Stimulated activated CD8-positive, alpha-beta memory T cell treated with anti-CD3 and anti-CD28 coated beads, Interleukin-12 subunit alpha, Interleukin-12 subunit beta, amount 100 ng/mL, for 24 hours (primary cell): ENCODE results near the gene NSF.

Experiments used
- DNase-seq: peaks from one replicate; pipeline ENCODE4 v3.0.0-alpha.2; 2020; ENCODE audit errors: extremely low read depth

NSF gene

GRCh38 chr17:46796956-46797530 is 206.6 kb downstream of the NSF start:
- no peak for DNase-seq

GRCh38 chr17:46800573-46800972 is 210.1 kb downstream of the NSF start:
- no peak for DNase-seq

DNA sequence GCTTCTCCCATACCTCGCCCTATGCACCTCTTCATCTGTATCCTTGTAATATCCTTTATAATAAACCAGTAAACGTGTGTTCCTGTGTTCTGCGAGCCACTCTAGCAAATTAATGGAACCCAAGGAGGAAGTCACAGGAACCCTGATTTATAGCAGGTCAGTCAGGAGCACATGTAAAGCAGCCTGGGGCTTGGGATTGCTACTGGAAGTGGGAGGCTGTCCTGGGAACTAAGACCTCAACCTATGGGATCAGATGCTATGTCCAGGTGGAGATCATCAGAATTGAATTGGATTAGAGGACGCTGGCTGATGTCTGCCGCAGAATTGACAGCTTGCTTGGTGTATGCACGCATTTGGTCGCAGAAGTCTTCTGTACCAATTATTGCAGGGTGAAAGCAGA is 212.3 kb downstream of the NSF start:
- DNase-seq, result no peak

GRCh38 chr17:46803544-46803943 is 213.1 kb downstream of the NSF start:
- no peak for DNase-seq

GRCh38 chr17:46805771-46806170 is 215.3 kb downstream of the NSF start:
- no peak for DNase-seq
